ENCODE data around the gene PIAS1. TPM values are rescaled to one million over a fixed set of nuclear protein-coding genes. Genes with fewer than 3 reads are reported as not detected.
"Not testable (repeated sequence)": the region's sequence is repeated elsewhere in the genome, so short reads cannot be mapped to it uniquely, and the experiment has no call there.

Gene PIAS1
- total RNA-seq, 1 donor from 2014 or later: 40.6 TPM

GRCh38 chr15:68220967-68221366 lies 166.9 kb downstream of the PIAS1 start:
- H3K4me3 Mint-ChIP-seq (ENCODE audit: unreplicated experiment): no peak overlapping the region
- peaks cover 2% of the 10 kb centered on the region for H3K36me3 Mint-ChIP-seq (ENCODE audit: unreplicated experiment)
- no peaks in the 10 kb centered on the region for H3K9me3 Mint-ChIP-seq (ENCODE audit: unreplicated experiment)
- H3K27ac Mint-ChIP-seq (ENCODE audit: unreplicated experiment): no peak overlapping the region
- no peaks in the 10 kb centered on the region for H3K27me3 Mint-ChIP-seq (ENCODE audit: unreplicated experiment)
- DNase-seq (ENCODE audit: extremely low spot score, unreplicated experiment): peak; percentile 70
- peaks cover 1% of the 10 kb centered on the region for H3K4me1 Mint-ChIP-seq (ENCODE audit: unreplicated experiment)
- no peak for TF ChIP-seq CTCF (IDR thresholded peaks at IDR 0.05)

- not testable (repeated sequence) for H3K27ac Mint-ChIP-seq (ENCODE audit: unreplicated experiment); H3K9me3 Mint-ChIP-seq (ENCODE audit: unreplicated experiment); H3K27me3 Mint-ChIP-seq (ENCODE audit: unreplicated experiment); H3K4me1 Mint-ChIP-seq (ENCODE audit: unreplicated experiment); H3K4me3 Mint-ChIP-seq (ENCODE audit: unreplicated experiment); H3K36me3 Mint-ChIP-seq (ENCODE audit: unreplicated experiment)
- peak; percentile 78 for DNase-seq (ENCODE audit: extremely low spot score, unreplicated experiment)
These were observed 167.7 kb downstream of the PIAS1 start for GRCh38 chr15:68221530-68222431.

- not testable (repeated sequence) for DNase-seq (ENCODE audit: extremely low spot score, unreplicated experiment); H3K9me3 Mint-ChIP-seq (ENCODE audit: unreplicated experiment); H3K36me3 Mint-ChIP-seq (ENCODE audit: unreplicated experiment); H3K27ac Mint-ChIP-seq (ENCODE audit: unreplicated experiment); H3K27me3 Mint-ChIP-seq (ENCODE audit: unreplicated experiment); H3K4me3 Mint-ChIP-seq (ENCODE audit: unreplicated experiment); H3K4me1 Mint-ChIP-seq (ENCODE audit: unreplicated experiment)
These were observed 168.3 kb downstream of the PIAS1 start for GRCh38 chr15:68222432-68222743.

- Mint-ChIP-seq H3K27ac (ENCODE audit: unreplicated experiment) (no peak overlapping the region), H3K36me3 (ENCODE audit: unreplicated experiment) (no peaks in the 10 kb centered on the region), H3K9me3 (ENCODE audit: unreplicated experiment) (no peaks in the 10 kb centered on the region), H3K27me3 (ENCODE audit: unreplicated experiment) (no peaks in the 10 kb centered on the region), H3K4me1 (ENCODE audit: unreplicated experiment) (peaks cover 9% of the 10 kb centered on the region), H3K4me3 (ENCODE audit: unreplicated experiment) (no peak overlapping the region)
- TF ChIP-seq CTCF (IDR thresholded peaks at IDR 0.05): no peak
- peak; percentile 63 for DNase-seq (ENCODE audit: extremely low spot score, unreplicated experiment)
These were observed 169.1 kb downstream of the PIAS1 start for GRCh38 chr15:68223171-68223570.

- Mint-ChIP-seq H3K4me1 (ENCODE audit: unreplicated experiment) (peaks cover 16% of the 10 kb centered on the region), H3K27ac (ENCODE audit: unreplicated experiment) (no peak overlapping the region), H3K36me3 (ENCODE audit: unreplicated experiment) (no peaks in the 10 kb centered on the region), H3K9me3 (ENCODE audit: unreplicated experiment) (no peaks in the 10 kb centered on the region), H3K27me3 (ENCODE audit: unreplicated experiment) (no peaks in the 10 kb centered on the region), H3K4me3 (ENCODE audit: unreplicated experiment) (no peak overlapping the region)
- no peak for TF ChIP-seq CTCF (IDR thresholded peaks at IDR 0.05)
- DNase-seq (ENCODE audit: extremely low spot score, unreplicated experiment): no peak
These were observed 170.0 kb downstream of the PIAS1 start for GRCh38 chr15:68224108-68224507.

- no peak overlapping the region for H3K4me3 Mint-ChIP-seq (ENCODE audit: unreplicated experiment)
- H3K9me3 Mint-ChIP-seq (ENCODE audit: unreplicated experiment): no peaks in the 10 kb centered on the region
- TF ChIP-seq CTCF (IDR thresholded peaks at IDR 0.05): no peak
- peak; percentile 15 for DNase-seq (ENCODE audit: extremely low spot score, unreplicated experiment)
- no peaks in the 10 kb centered on the region for H3K27me3 Mint-ChIP-seq (ENCODE audit: unreplicated experiment)
- H3K36me3 Mint-ChIP-seq (ENCODE audit: unreplicated experiment): no peaks in the 10 kb centered on the region
- H3K27ac Mint-ChIP-seq (ENCODE audit: unreplicated experiment): no peak overlapping the region
- peaks cover 16% of the 10 kb centered on the region for H3K4me1 Mint-ChIP-seq (ENCODE audit: unreplicated experiment)
These were observed 170.6 kb downstream of the PIAS1 start for GRCh38 chr15:68224546-68225250.

GRCh38 chr15:68225442-68225841 lies 171.3 kb downstream of the PIAS1 start:
- H3K27ac Mint-ChIP-seq (ENCODE audit: unreplicated experiment); H3K4me3 Mint-ChIP-seq (ENCODE audit: unreplicated experiment); H3K36me3 Mint-ChIP-seq (ENCODE audit: unreplicated experiment); H3K9me3 Mint-ChIP-seq (ENCODE audit: unreplicated experiment); H3K27me3 Mint-ChIP-seq (ENCODE audit: unreplicated experiment): not testable (repeated sequence)
- peak; percentile 19 for DNase-seq (ENCODE audit: extremely low spot score, unreplicated experiment)
- peaks cover 22% of the 10 kb centered on the region for H3K4me1 Mint-ChIP-seq (ENCODE audit: unreplicated experiment)
